Measurements from ENCODE around the gene SBK3. TPM values are rescaled to one million over a fixed set of nuclear protein-coding genes. Genes with fewer than 3 reads are reported as not detected.

Gene SBK3
- total and polyA plus RNA-seq, 10 of the 15 experiments (the other 5 are each of a cell fraction or from before 2014, with no cell fraction given) = not detected

DNA sequence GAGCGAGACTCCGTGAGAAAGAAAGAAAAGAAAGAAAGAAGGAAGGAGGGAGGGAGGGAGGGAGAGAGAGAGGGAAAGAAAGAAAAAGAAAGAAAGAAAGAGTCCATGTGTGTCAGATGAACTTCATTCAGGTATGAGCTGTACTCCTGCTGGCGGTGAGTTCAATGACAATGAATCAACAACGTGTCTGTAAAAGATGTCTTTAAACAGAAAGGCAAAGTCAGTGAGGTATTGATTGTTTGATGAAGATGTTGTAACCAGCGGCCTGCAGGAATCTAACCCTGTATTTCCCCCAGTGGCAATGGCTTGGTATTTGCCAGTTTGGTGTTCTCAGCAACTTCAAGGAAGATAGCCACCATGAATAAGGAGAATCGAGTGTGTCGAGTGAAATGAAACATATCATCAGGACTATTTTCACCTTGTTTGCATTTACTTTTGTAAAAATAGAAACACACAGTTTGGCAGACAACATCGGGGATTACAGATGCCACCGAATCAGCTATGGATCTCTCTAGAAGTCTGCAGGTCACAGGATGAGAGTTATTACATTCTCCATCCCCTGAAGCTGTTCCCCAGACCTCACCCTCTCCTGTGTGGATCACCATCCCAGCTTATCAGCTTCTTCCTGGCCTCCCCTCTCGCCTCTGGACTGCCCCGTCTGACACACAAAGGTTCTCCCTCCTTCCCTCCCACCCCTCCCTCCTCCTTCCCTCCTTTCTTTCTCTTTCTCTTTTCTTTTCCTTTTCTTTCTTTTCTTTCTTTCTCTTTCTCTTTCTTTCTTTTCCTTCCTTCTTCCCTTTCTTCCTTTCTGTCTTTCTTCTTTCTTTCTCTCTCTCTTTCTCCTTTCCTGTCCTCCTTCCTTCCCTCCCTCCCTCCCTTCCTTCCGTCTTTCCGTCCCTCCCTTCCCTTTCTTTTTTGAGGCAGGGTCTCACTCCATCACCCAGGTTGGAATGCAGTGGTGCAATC is 8.2 kb upstream of the SBK3 start:
- Histone ChIP-seq H3K79me2 (ENCODE audit: control insufficient read depth, insufficient read depth, low read length) (no peaks in the 10 kb centered on the region), H3K27ac (ENCODE audit: control insufficient read depth, insufficient read depth) (no peak overlapping the region), H3K27me3 (replicated peaks in 1 of 2; ENCODE audit: control insufficient read depth in 2 of 2, insufficient read depth in 2 of 2, low read length in 1 of 2) (peaks cover 0 to 7% of the 10 kb centered on the region in 2 experiments; a peak in 3 of 4 replicates), H2AFZ (ENCODE audit: control insufficient read depth, low read depth, low read length) (no peak overlapping the region), H3K9ac (ENCODE audit: control insufficient read depth, insufficient read depth, low read length) (no peak overlapping the region), H4K20me1 (ENCODE audit: control insufficient read depth, insufficient read depth) (no peaks in the 10 kb centered on the region), H3K4me1 (ENCODE audit: control insufficient read depth, insufficient read depth, low read length) (no peaks in the 10 kb centered on the region), H3K4me2 (ENCODE audit: control insufficient read depth, insufficient read depth) (no peak overlapping the region), H3K36me3 (ENCODE audit: control insufficient read depth in 2 of 2, insufficient read depth in 2 of 2, low read length in 1 of 2) (no peaks in the 10 kb centered on the region), H3K9me3 (replicated peaks; ENCODE audit: control insufficient read depth, insufficient read depth, low read length) (no peaks in the 10 kb centered on the region), H3K4me3 (no peak overlapping the region)
- FAIRE-seq = no peak
- RAD21 ChIA-PET (ENCODE audit: unreplicated experiment) = no interaction called here
- no peak for ATAC-seq
- CTCF ChIA-PET = no interaction called here
- BruUV-seq (replicated peaks) = no TSS peak
- in situ Hi-C loops (cut with MboI) = no loop called here
- TF ChIP-seq IRF4 (IDR thresholded peaks at IDR 0.05; ENCODE audit: low read depth, low read length) (no peak), ATF7 (IDR thresholded peaks at IDR 0.05; ENCODE audit: low read depth) (no peak), SRF (IDR thresholded peaks at IDR 0.05; ENCODE audit: low read depth in 2 of 2, low read length in 2 of 2) (no peak)
- POLR2A ChIA-PET = no interaction called here
- SMC1A ChIA-PET (ENCODE audit: uncharacterized antibody, unreplicated experiment) = no interaction called here
- DNase-seq (ENCODE audit: low read depth, low spot score) = no peak
- WGBS (ENCODE audit: insufficient coverage, insufficient replicate concordance, low lambda C conversion rate, missing lambda C conversion rate) = 19% methylated on average over 10 of the region's 13 CpGs
- intact Hi-C loops (cut with micrococcal nuclease; ENCODE audit: unreplicated experiment) = no loop called here

DNA sequence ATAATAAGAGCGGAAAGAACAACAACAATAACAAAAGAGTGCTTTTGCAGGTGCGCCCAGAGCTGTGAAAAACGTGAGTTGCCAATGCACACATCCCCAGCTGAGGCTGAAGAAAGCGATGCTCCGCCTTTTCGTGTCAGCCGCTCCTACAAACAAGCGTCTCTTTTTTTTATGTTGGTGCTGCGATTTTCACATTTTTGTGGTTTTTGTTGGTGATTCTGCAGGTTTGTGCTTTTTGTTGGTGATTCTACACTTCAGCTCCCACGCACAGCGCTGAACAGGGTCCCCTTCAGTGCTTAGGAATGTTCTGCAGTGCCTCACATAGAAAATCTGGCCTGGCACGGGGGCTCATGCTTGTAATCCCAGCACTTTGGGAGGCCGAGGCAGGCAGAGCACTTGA is 7.3 kb upstream of the SBK3 start:
- Histone ChIP-seq H3K4me3 (no peak overlapping the region), H4K20me1 (ENCODE audit: control insufficient read depth, insufficient read depth) (no peaks in the 10 kb centered on the region), H3K9me3 (replicated peaks; ENCODE audit: control insufficient read depth, insufficient read depth, low read length) (no peaks in the 10 kb centered on the region), H3K4me1 (ENCODE audit: control insufficient read depth, insufficient read depth, low read length) (no peaks in the 10 kb centered on the region), H3K27me3 (replicated peaks in 1 of 2; ENCODE audit: control insufficient read depth in 2 of 2, insufficient read depth in 2 of 2, low read length in 1 of 2) (peaks cover 0 to 7% of the 10 kb centered on the region in 2 experiments; a peak in 3 of 4 replicates), H3K4me2 (ENCODE audit: control insufficient read depth, insufficient read depth) (no peak overlapping the region), H3K9ac (ENCODE audit: control insufficient read depth, insufficient read depth, low read length) (no peak overlapping the region), H2AFZ (ENCODE audit: control insufficient read depth, low read depth, low read length) (no peak overlapping the region), H3K79me2 (ENCODE audit: control insufficient read depth, insufficient read depth, low read length) (no peaks in the 10 kb centered on the region), H3K27ac (ENCODE audit: control insufficient read depth, insufficient read depth) (no peak overlapping the region), H3K36me3 (ENCODE audit: control insufficient read depth in 2 of 2, insufficient read depth in 2 of 2, low read length in 1 of 2) (no peaks in the 10 kb centered on the region)
- intact Hi-C loops (cut with micrococcal nuclease; ENCODE audit: unreplicated experiment) (no loop called here), in situ Hi-C loops (cut with MboI) (no loop called here)
- 64% methylated on average over 13 of the region's 13 CpGs for WGBS (ENCODE audit: insufficient coverage, insufficient replicate concordance, low lambda C conversion rate, missing lambda C conversion rate)
- no TSS peak for BruUV-seq (replicated peaks)
- no peak for DNase-seq (ENCODE audit: low read depth, low spot score)
- ChIA-PET SMC1A (ENCODE audit: uncharacterized antibody, unreplicated experiment) (interaction anchor here (0.6 kb wide), 1 partner anchor 34 kb away, joined by 3 read pairs; no protein-coding TSS in a partner anchor), RAD21 (ENCODE audit: unreplicated experiment) (no interaction called here), POLR2A (no interaction called here), CTCF (interaction anchor here (1.4 kb wide), 1 partner anchor 53 kb away, joined by 3 read pairs; the partner anchor contains the start of gene ZNF865)
- ATAC-seq = no peak
- no peak for FAIRE-seq
- TF ChIP-seq RELB (IDR thresholded peaks at IDR 0.05; ENCODE audit: low read depth) (no peak), ZNF622 (IDR thresholded peaks at IDR 0.05) (no peak), RELA (IDR thresholded peaks at IDR 0.05; ENCODE audit: borderline replicate concordance, partially characterized antibody) (no peak), EGR1 (IDR thresholded peaks at IDR 0.05; ENCODE audit: borderline replicate concordance in 1 of 2, low read depth in 2 of 2, low read length in 2 of 2) (no peak), TCF12 (IDR thresholded peaks at IDR 0.05; ENCODE audit: low read depth, low read length) (no peak), CBX3 (IDR thresholded peaks at IDR 0.05; ENCODE audit: borderline replicate concordance, low read depth) (no peak), MYB (IDR thresholded peaks at IDR 0.05; ENCODE audit: borderline replicate concordance, low read depth, low read length) (no peak)
- TF ChIP-seq, protein P1, sequence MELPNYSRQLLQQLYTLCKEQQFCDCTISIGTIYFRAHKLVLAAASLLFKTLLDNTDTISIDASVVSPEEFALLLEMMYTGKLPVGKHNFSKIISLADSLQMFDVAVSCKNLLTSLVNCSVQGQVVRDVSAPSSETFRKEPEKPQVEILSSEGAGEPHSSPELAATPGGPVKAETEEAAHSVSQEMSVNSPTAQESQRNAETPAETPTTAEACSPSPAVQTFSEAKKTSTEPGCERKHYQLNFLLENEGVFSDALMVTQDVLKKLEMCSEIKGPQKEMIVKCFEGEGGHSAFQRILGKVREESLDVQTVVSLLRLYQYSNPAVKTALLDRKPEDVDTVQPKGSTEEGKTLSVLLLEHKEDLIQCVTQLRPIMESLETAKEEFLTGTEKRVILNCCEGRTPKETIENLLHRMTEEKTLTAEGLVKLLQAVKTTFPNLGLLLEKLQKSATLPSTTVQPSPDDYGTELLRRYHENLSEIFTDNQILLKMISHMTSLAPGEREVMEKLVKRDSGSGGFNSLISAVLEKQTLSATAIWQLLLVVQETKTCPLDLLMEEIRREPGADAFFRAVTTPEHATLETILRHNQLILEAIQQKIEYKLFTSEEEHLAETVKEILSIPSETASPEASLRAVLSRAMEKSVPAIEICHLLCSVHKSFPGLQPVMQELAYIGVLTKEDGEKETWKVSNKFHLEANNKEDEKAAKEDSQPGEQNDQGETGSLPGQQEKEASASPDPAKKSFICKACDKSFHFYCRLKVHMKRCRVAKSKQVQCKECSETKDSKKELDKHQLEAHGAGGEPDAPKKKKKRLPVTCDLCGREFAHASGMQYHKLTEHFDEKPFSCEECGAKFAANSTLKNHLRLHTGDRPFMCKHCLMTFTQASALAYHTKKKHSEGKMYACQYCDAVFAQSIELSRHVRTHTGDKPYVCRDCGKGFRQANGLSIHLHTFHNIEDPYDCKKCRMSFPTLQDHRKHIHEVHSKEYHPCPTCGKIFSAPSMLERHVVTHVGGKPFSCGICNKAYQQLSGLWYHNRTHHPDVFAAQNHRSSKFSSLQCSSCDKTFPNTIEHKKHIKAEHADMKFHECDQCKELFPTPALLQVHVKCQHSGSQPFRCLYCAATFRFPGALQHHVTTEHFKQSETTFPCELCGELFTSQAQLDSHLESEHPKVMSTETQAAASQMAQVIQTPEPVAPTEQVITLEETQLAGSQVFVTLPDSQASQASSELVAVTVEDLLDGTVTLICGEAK (IDR thresholded peaks at IDR 0.05; ENCODE audit: borderline replicate concordance) = no peak
